ENCODE data around the gene GRIA1. TPM values are rescaled to one million over a fixed set of nuclear protein-coding genes. Genes with fewer than 3 reads are reported as not detected.

The GRIA1 gene
- total RNA-seq, 1 donor from 2014 or later: 1.6 TPM

GRCh38 chr5:153660919-153661318 is 170.4 kb downstream of the GRIA1 start:
- H3K4me1 Mint-ChIP-seq: peaks cover 18% of the 10 kb centered on the region
- no peak for TF ChIP-seq CTCF (conservative IDR thresholded peaks at IDR 0.05)
- no peak for DNase-seq (ENCODE audit: low read depth, low spot score)
- H3K27me3 Mint-ChIP-seq (ENCODE audit: low read depth): peaks cover 5% of the 10 kb centered on the region
- no peak overlapping the region for H3K27ac Mint-ChIP-seq (ENCODE audit: unreplicated experiment)
- H3K36me3 Mint-ChIP-seq (ENCODE audit: low read depth): no peaks in the 10 kb centered on the region
- H3K4me3 Mint-ChIP-seq: no peak overlapping the region
- H3K9me3 Mint-ChIP-seq: no peaks in the 10 kb centered on the region

GRCh38 chr5:153661897-153662296 is 171.4 kb downstream of the GRIA1 start:
- Mint-ChIP-seq H3K27me3 (ENCODE audit: low read depth) (peaks cover 5% of the 10 kb centered on the region), H3K27ac (ENCODE audit: unreplicated experiment) (no peak overlapping the region), H3K4me1 (peaks cover 21% of the 10 kb centered on the region), H3K36me3 (ENCODE audit: low read depth) (no peaks in the 10 kb centered on the region), H3K4me3 (no peak overlapping the region), H3K9me3 (no peaks in the 10 kb centered on the region)
- no peak for TF ChIP-seq CTCF (conservative IDR thresholded peaks at IDR 0.05)
- no peak for DNase-seq (ENCODE audit: low read depth, low spot score)

GRCh38 chr5:153670101-153670500 is 179.6 kb downstream of the GRIA1 start:
- DNase-seq (ENCODE audit: low read depth, low spot score): no peak
- Mint-ChIP-seq H3K4me1 (peaks cover 7% of the 10 kb centered on the region), H3K36me3 (ENCODE audit: low read depth) (no peaks in the 10 kb centered on the region), H3K4me3 (no peak overlapping the region), H3K9me3 (no peaks in the 10 kb centered on the region), H3K27ac (ENCODE audit: unreplicated experiment) (no peak overlapping the region), H3K27me3 (ENCODE audit: low read depth) (no peaks in the 10 kb centered on the region)
- no peak for TF ChIP-seq CTCF (conservative IDR thresholded peaks at IDR 0.05)

- Mint-ChIP-seq H3K36me3 (ENCODE audit: low read depth) (peaks cover 2% of the 10 kb centered on the region), H3K27me3 (ENCODE audit: low read depth) (no peaks in the 10 kb centered on the region), H3K4me3 (no peak overlapping the region), H3K4me1 (no peaks in the 10 kb centered on the region), H3K9me3 (no peaks in the 10 kb centered on the region), H3K27ac (ENCODE audit: unreplicated experiment) (no peak overlapping the region)
- no peak for TF ChIP-seq CTCF (conservative IDR thresholded peaks at IDR 0.05)
- no peak for DNase-seq (ENCODE audit: low read depth, low spot score)
These were observed 181.3 kb downstream of the GRIA1 start for GRCh38 chr5:153671653-153672346.

- DNase-seq (ENCODE audit: low read depth, low spot score): no peak
- Mint-ChIP-seq H3K4me3 (no peak overlapping the region), H3K4me1 (no peaks in the 10 kb centered on the region), H3K27ac (ENCODE audit: unreplicated experiment) (no peak overlapping the region), H3K9me3 (no peaks in the 10 kb centered on the region), H3K27me3 (ENCODE audit: low read depth) (no peaks in the 10 kb centered on the region), H3K36me3 (ENCODE audit: low read depth) (peaks cover 2% of the 10 kb centered on the region)
- TF ChIP-seq CTCF (conservative IDR thresholded peaks at IDR 0.05): no peak
These were observed 182.0 kb downstream of the GRIA1 start for GRCh38 chr5:153672347-153673090.
